M059J (cell line): ENCODE measurements around the gene TMEM233. TPM values are rescaled to one million over a fixed set of nuclear protein-coding genes. Genes with fewer than 3 reads are reported as not detected.
"Not testable (repeated sequence)": the region's sequence is repeated elsewhere in the genome, so short reads cannot be mapped to it uniquely, and the experiment has no call there.

Experiments used
- DNase-seq: peaks from one replicate; pipeline ENCODE4 v3.0.0-alpha.2; 2012; ENCODE audit warnings: low read depth
- total RNA-seq: library from RNA; depleted of rRNA; stranded (reverse); fragments of >200 nt; shearing (Covaris generic); gene quantifications from 2 replicates; pipeline ENCODE4 v1.2.3, GENCODE V29; 2014

TMEM233 gene
- total RNA-seq, 1 experiment from 2014 or later = not detected

GRCh38 chr12:119609358-119609757 lies 15.8 kb downstream of the TMEM233 start:
- no peak for DNase-seq

- peak; percentile 57 for DNase-seq
Measured at GRCh38 chr12:119613319-119613936, 19.9 kb downstream of the TMEM233 start.

GRCh38 chr12:119614705-119615104 lies 21.1 kb downstream of the TMEM233 start:
- DNase-seq = no peak

GRCh38 chr12:119615518-119616475 lies 22.2 kb downstream of the TMEM233 start:
- no peak for DNase-seq

GRCh38 chr12:119618328-119618896 lies 24.8 kb downstream of the TMEM233 start:
- DNase-seq = not testable (repeated sequence)

GRCh38 chr12:119620490-119620889 lies 26.9 kb downstream of the TMEM233 start:
- DNase-seq = no peak

GRCh38 chr12:119621878-119622277 lies 28.3 kb downstream of the TMEM233 start:
- no peak for DNase-seq

- peak; percentile 2 for DNase-seq
Measured at GRCh38 chr12:119624966-119625365, 31.4 kb downstream of the TMEM233 start.

- DNase-seq = no peak
Measured at GRCh38 chr12:119627019-119627643, 33.6 kb downstream of the TMEM233 start.

- no peak for DNase-seq
Measured at GRCh38 chr12:119627686-119628085, 34.1 kb downstream of the TMEM233 start.

GRCh38 chr12:119630223-119630780 lies 36.7 kb downstream of the TMEM233 start:
- DNase-seq = no peak

GRCh38 chr12:119630962-119631550 lies 37.5 kb downstream of the TMEM233 start:
- no peak for DNase-seq

GRCh38 chr12:119631930-119632678 lies 38.5 kb downstream of the TMEM233 start:
- DNase-seq = peak; percentile 6

GRCh38 chr12:119634743-119635142 lies 41.2 kb downstream of the TMEM233 start:
- DNase-seq = no peak

- DNase-seq = no peak
Measured at GRCh38 chr12:119642986-119643385, 49.4 kb downstream of the TMEM233 start.

- no peak for DNase-seq
Measured at GRCh38 chr12:119644930-119645329, 51.4 kb downstream of the TMEM233 start.

- no peak for DNase-seq
Measured at GRCh38 chr12:119645535-119646059, 52.0 kb downstream of the TMEM233 start.

- DNase-seq = peak; percentile 12
Measured at GRCh38 chr12:119649202-119649808, 55.7 kb downstream of the TMEM233 start.

- no peak for DNase-seq
Measured at GRCh38 chr12:119652665-119653064, 59.1 kb downstream of the TMEM233 start.

- not testable (repeated sequence) for DNase-seq
Measured at GRCh38 chr12:119657001-119657400, 63.4 kb downstream of the TMEM233 start.
